ENCODE measurements around the gene NFATC1.
"Not testable (repeated sequence)": the region's sequence is repeated elsewhere in the genome, so short reads cannot be mapped to it uniquely, and the experiment has no call there.

NFATC1 gene

DNA sequence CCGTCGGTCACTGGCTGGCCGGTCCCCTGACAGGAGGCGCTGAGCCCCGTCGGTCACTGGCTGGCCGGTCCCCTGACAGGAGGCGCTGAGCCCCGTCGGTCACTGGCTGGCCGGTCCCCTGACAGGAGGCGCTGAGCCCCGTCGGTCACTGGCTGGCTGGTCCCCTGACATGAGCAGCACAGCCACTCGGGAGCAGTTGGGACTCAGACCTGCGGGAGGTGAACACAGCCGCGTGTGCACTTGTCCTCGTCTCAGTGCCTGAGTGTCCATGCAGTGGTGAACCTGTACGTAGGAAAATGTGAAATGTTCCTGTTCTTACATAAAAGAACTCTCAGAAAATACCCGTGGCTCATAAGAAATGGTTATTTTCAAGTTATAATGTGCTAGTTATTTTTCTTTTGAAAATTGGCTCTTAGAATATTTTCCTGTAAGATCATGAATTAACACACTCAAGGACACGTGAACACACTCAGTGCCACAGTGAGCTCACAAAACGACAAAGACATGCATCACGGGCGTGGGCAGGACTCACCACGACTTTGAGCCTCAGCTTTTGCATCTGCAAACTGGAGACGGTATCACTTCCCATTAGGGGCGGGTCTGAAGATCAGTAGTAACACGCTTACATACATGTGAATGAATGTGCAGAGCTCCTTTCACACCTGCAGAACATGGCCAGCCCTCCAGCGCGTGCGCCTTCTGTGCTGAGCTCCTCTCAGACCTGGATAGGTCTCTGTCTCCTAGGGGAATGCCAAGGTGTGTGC lies 21.1 kb upstream of the NFATC1 start:
- CTCF ChIA-PET: interaction anchor here (0.8 to 13.6 kb wide), 4 partner anchors 21 to 417 kb away, joined by 3 to 164 read pairs (median 70); partner anchors contain the start of gene NFATC1
- Histone ChIP-seq H3K36me3 (ENCODE audit: control insufficient read depth in 4 of 4, insufficient read depth in 4 of 4, low read length in 3 of 4) (peaks cover 0 to 24% (median 15%) of the 10 kb centered on the region in 4 experiments), H3K4me3 (ENCODE audit: control insufficient read depth in 1 of 7, extremely low read depth in 1 of 7, insufficient read depth in 4 of 7, low read depth in 2 of 7, low read length in 6 of 7) (no peak overlapping the region), H3K27ac (ENCODE audit: insufficient read depth in 1 of 2, low read depth in 1 of 2, low read length in 2 of 2, poor library complexity in 1 of 2, severe bottlenecking in 2 of 2) (no peak overlapping the region), H3K9me3 (ENCODE audit: control extremely low read depth in 1 of 5, control insufficient read depth in 4 of 5, insufficient read depth in 2 of 5, low read depth in 1 of 5, low read length in 4 of 5) (no peaks in the 10 kb centered on the region), H3K4me1 (ENCODE audit: control extremely low read depth in 1 of 4, control insufficient read depth in 4 of 4, insufficient read depth in 4 of 4, low read length in 3 of 4) (peaks cover 0 to 13% (median 11%) of the 10 kb centered on the region in 4 experiments), H3K27me3 (replicated peaks in 2 of 5; ENCODE audit: control insufficient read depth in 4 of 5, insufficient read depth in 5 of 5, low read length in 4 of 5) (no peaks in the 10 kb centered on the region)
- no peak for DNase-seq
- POLR2A ChIA-PET: no interaction called here
- 94% methylated on average over 19 of the region's 32 CpGs for WGBS (ENCODE audit: insufficient coverage)

DNA sequence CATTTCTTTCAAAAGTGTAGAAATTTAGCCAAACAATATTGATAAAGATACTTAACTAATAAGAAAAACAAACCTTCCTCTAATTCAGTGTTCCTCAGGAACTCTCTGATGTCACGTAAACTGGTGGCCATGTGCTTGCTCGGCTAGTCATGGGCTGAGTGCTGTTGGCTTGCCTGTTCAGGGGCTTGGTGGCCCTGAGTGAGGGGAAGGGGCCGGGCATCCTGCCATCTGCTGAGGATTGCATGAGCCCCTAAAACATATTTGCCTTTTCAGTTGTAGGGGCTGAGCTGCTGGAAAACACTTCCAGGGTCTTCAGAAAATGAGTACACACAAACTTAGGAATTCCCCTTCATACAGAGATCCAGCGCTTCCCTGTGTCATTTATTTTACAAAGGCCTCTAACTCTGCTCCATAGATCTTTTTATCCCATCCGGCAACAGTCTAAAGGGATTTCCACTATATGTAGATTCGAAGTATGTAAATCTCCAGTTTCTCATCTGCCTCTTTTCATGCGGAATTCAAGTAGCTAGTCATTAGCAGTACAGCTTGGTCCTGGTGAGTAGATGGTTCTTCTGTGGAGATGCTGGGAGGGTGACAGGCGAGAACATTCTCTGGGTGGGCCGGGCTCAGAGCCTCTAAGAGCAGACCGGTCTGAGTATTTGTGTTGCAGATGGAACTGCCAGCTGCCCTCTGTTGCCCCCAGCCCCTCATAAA lies 20.1 kb upstream of the NFATC1 start:
- H3K4me3 ChIP-seq (ENCODE audit: control insufficient read depth in 1 of 7, extremely low read depth in 1 of 7, insufficient read depth in 4 of 7, low read depth in 2 of 7, low read length in 6 of 7): no peak overlapping the region
- DNase-seq: no peak
- ChIA-PET POLR2A (no interaction called here), CTCF (interaction anchor here (0.9 to 13.6 kb wide), 5 partner anchors 15 to 267 kb away, joined by 3 to 164 read pairs (median 75); partner anchors contain the start of gene NFATC1)
- H3K36me3 ChIP-seq (ENCODE audit: control insufficient read depth in 4 of 4, insufficient read depth in 4 of 4, low read length in 3 of 4): peaks cover 0 to 24% (median 15%) of the 10 kb centered on the region in 4 experiments
- no peak overlapping the region for H3K27ac ChIP-seq (ENCODE audit: insufficient read depth in 1 of 2, low read depth in 1 of 2, low read length in 2 of 2, poor library complexity in 1 of 2, severe bottlenecking in 2 of 2)
- H3K27me3 ChIP-seq (replicated peaks in 2 of 5; ENCODE audit: control insufficient read depth in 4 of 5, insufficient read depth in 5 of 5, low read length in 4 of 5): no peaks in the 10 kb centered on the region
- 100% methylated on average over 6 of the region's 10 CpGs for WGBS (ENCODE audit: insufficient coverage)
- H3K9me3 ChIP-seq (ENCODE audit: control extremely low read depth in 1 of 5, control insufficient read depth in 4 of 5, insufficient read depth in 2 of 5, low read depth in 1 of 5, low read length in 4 of 5): no peaks in the 10 kb centered on the region
- peaks cover 0 to 13% (median 11%) of the 10 kb centered on the region in 4 experiments for H3K4me1 ChIP-seq (ENCODE audit: control extremely low read depth in 1 of 4, control insufficient read depth in 4 of 4, insufficient read depth in 4 of 4, low read length in 3 of 4)

DNA sequence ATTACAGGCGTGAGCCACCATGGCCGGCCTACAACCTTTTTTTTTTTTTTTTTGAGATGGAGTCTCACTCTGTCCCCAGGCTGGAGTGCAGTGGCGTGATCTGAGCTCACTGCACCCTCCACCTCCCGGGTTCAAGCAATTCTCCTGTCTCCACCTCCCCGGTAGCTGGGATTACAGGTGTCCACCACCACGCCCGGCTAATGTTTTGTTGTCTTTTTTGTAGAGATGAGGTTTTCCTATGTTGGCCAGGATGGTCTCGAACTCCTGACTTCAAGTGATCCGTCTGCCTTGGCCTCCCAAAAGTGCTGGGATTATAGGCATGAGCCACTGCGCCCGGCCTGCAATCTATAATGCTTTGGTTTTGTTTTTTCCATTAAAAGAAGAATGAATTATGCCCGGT lies 19.1 kb upstream of the NFATC1 start:
- DNase-seq; H3K4me3 ChIP-seq (ENCODE audit: control insufficient read depth in 1 of 7, extremely low read depth in 1 of 7, insufficient read depth in 4 of 7, low read depth in 2 of 7, low read length in 6 of 7); H3K4me1 ChIP-seq (ENCODE audit: control extremely low read depth in 1 of 4, control insufficient read depth in 4 of 4, insufficient read depth in 4 of 4, low read length in 3 of 4); H3K27ac ChIP-seq (ENCODE audit: insufficient read depth in 1 of 2, low read depth in 1 of 2, low read length in 2 of 2, poor library complexity in 1 of 2, severe bottlenecking in 2 of 2); POLR2A ChIA-PET; H3K9me3 ChIP-seq (ENCODE audit: control extremely low read depth in 1 of 5, control insufficient read depth in 4 of 5, insufficient read depth in 2 of 5, low read depth in 1 of 5, low read length in 4 of 5); H3K27me3 ChIP-seq (replicated peaks in 2 of 5; ENCODE audit: control insufficient read depth in 4 of 5, insufficient read depth in 5 of 5, low read length in 4 of 5): not testable (repeated sequence)
- CTCF ChIA-PET: interaction anchor here (0.7 to 13.6 kb wide), 4 partner anchors 14 to 266 kb away, joined by 4 to 164 read pairs (median 106); no protein-coding TSS in a partner anchor
- 98% methylated on average over 8 of the region's 12 CpGs for WGBS (ENCODE audit: insufficient coverage)
- H3K36me3 ChIP-seq (ENCODE audit: control insufficient read depth in 4 of 4, insufficient read depth in 4 of 4, low read length in 3 of 4): peaks cover 0 to 24% (median 15%) of the 10 kb centered on the region in 4 experiments

DNA sequence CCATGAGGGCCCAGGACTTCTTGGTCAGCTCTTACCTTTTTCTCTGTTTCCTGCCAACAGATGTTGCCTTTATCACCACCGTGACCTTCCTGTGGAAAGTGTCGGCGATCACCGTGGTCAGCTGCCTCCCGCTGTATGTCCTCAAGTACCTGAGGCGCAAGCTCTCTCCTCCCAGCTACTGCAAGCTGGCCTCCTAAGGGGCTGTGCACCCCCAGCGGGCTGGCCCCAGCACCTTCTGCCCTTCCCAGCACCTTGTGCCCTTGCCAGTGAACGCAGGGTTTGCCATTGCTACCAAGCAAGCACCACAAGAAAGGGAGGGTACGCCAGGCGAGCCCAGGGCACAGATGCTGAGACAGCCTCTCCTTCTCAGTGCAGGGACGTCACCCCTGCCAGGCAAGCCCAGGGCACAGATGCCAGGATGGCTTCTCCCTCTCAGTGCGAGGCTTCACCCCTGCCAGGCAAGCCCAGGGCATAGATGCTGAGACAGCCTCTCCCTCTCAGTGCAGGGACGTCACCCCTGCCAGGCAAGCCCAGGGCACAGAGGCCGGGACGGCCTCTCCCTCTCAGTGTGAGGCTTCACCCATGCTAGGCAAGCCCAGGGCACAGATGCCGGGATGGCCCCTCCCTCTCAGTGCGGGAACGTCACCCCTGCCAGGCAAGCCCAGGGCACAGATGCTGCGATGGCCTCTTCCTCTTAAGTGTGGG lies 18.4 kb upstream of the NFATC1 start:
- ChIA-PET CTCF (interaction anchor here (0.7 to 13.6 kb wide), 9 partner anchors 9 to 272 kb away, joined by 3 to 164 read pairs (median 6); no protein-coding TSS in a partner anchor), POLR2A (no interaction called here)
- Histone ChIP-seq H3K27ac (ENCODE audit: insufficient read depth in 1 of 2, low read depth in 1 of 2, low read length in 2 of 2, poor library complexity in 1 of 2, severe bottlenecking in 2 of 2) (no peak overlapping the region), H3K9me3 (ENCODE audit: control extremely low read depth in 1 of 5, control insufficient read depth in 4 of 5, insufficient read depth in 2 of 5, low read depth in 1 of 5, low read length in 4 of 5) (no peaks in the 10 kb centered on the region), H3K27me3 (replicated peaks in 2 of 5; ENCODE audit: control insufficient read depth in 4 of 5, insufficient read depth in 5 of 5, low read length in 4 of 5) (no peaks in the 10 kb centered on the region), H3K4me1 (ENCODE audit: control extremely low read depth in 1 of 4, control insufficient read depth in 4 of 4, insufficient read depth in 4 of 4, low read length in 3 of 4) (peaks cover 0 to 7% (median 4%) of the 10 kb centered on the region in 4 experiments), H3K36me3 (ENCODE audit: control insufficient read depth in 4 of 4, insufficient read depth in 4 of 4, low read length in 3 of 4) (peaks cover 0 to 24% (median 15%) of the 10 kb centered on the region in 4 experiments), H3K4me3 (ENCODE audit: control insufficient read depth in 1 of 7, extremely low read depth in 1 of 7, insufficient read depth in 4 of 7, low read depth in 2 of 7, low read length in 6 of 7) (no peak overlapping the region)
- no peak for DNase-seq
- WGBS (ENCODE audit: insufficient coverage): 94% methylated on average over 17 of the region's 19 CpGs

DNA sequence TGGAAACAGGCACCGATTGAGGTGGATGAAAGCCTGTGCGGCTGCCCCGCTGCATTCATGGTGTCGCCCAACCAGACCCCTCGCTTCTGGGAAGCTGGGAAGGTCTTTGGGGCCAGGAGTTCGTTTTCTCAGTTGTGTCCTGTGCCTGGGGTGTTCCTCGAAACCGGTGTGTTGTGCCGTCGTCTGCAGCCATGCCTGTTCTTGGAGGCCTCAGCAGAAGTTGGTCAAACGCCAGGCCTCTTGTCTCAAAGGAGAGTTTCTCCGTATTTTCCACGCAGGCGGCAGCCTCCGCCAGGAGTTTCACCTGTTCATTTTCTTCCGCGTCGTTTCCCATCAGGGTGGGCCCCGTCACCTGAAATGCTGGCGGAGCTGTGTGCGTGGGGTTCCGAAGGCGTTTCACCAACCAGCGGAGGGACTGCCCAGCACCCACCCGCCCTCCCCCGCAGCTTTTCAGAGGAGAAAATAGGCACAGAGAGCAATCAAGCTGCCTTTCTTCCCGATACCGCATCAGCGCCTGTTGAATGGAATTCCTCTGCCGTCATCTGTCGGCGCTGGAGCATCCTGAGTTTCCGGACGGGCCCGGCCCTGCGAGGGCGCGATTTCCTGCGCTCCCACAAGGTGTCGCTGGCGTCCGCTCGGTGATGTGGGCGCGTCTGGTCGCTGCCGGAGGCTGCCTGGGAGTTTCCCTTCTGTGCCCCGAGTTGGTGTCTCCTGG lies 17.0 kb upstream of the NFATC1 start:
- Histone ChIP-seq H3K4me1 (ENCODE audit: control extremely low read depth in 1 of 4, control insufficient read depth in 4 of 4, insufficient read depth in 4 of 4, low read length in 3 of 4) (peaks cover 0 to 7% (median 4%) of the 10 kb centered on the region in 4 experiments), H3K27ac (ENCODE audit: insufficient read depth in 1 of 2, low read depth in 1 of 2, low read length in 2 of 2, poor library complexity in 1 of 2, severe bottlenecking in 2 of 2) (no peak overlapping the region), H3K9me3 (ENCODE audit: control extremely low read depth in 1 of 5, control insufficient read depth in 4 of 5, insufficient read depth in 2 of 5, low read depth in 1 of 5, low read length in 4 of 5) (no peaks in the 10 kb centered on the region), H3K4me3 (ENCODE audit: control insufficient read depth in 1 of 7, extremely low read depth in 1 of 7, insufficient read depth in 4 of 7, low read depth in 2 of 7, low read length in 6 of 7) (peak overlapping the region in 2 of 7 experiments; percentile 4 to 45), H3K36me3 (ENCODE audit: control insufficient read depth in 4 of 4, insufficient read depth in 4 of 4, low read length in 3 of 4) (peaks cover 0 to 24% (median 15%) of the 10 kb centered on the region in 4 experiments), H3K27me3 (replicated peaks in 2 of 5; ENCODE audit: control insufficient read depth in 4 of 5, insufficient read depth in 5 of 5, low read length in 4 of 5) (no peaks in the 10 kb centered on the region)
- WGBS (ENCODE audit: insufficient coverage): 45% methylated on average over 46 of the region's 48 CpGs
- DNase-seq: peak; percentile 61 to 83 (median 78)
- CTCF ChIA-PET: interaction anchor here (0.7 to 13.6 kb wide), 25 partner anchors 10 to 780 kb away, joined by 3 to 164 read pairs (median 4); no protein-coding TSS in a partner anchor
- POLR2A ChIA-PET: no interaction called here

DNA sequence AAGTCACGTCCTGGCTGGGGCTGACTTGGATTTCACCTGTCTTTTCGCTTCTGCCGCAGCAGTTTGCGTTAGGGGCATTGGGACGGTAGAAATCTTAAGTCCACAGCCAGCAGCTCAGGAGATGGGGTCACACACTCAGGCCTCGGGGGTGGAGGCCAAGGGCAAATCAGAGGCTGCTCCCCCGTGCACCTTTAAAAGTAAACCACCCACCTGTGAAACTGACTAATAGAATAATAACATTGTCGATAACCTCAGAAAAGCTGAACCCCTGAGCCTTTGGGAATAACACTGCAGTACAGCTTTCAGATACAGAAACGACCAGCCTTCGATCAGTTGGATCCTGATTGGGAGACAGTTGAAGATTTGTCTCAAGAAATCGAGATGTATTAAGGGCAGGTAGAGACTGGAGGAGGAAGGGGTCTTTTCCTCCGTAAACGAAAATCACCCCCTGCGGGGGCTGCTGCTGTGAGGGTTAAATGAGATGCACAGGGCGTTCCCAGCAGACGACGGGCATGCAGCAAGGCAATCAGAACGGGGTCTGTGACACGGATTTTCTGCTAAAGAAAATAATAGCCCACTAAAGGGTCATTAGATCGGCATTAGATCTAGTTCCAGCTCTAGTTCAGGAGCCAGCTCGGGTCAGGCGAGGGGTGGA lies 16.4 kb upstream of the NFATC1 start:
- WGBS (ENCODE audit: insufficient coverage): 68% methylated on average over 20 of the region's 22 CpGs
- Histone ChIP-seq H3K27me3 (replicated peaks in 2 of 5; ENCODE audit: control insufficient read depth in 4 of 5, insufficient read depth in 5 of 5, low read length in 4 of 5) (no peaks in the 10 kb centered on the region), H3K27ac (ENCODE audit: insufficient read depth in 1 of 2, low read depth in 1 of 2, low read length in 2 of 2, poor library complexity in 1 of 2, severe bottlenecking in 2 of 2) (no peak overlapping the region), H3K4me1 (ENCODE audit: control extremely low read depth in 1 of 4, control insufficient read depth in 4 of 4, insufficient read depth in 4 of 4, low read length in 3 of 4) (peaks cover 0 to 7% (median 4%) of the 10 kb centered on the region in 4 experiments), H3K4me3 (ENCODE audit: control insufficient read depth in 1 of 7, extremely low read depth in 1 of 7, insufficient read depth in 4 of 7, low read depth in 2 of 7, low read length in 6 of 7) (peak overlapping the region in 1 of 7 experiments; percentile 45), H3K36me3 (ENCODE audit: control insufficient read depth in 4 of 4, insufficient read depth in 4 of 4, low read length in 3 of 4) (peaks cover 0 to 21% (median 15%) of the 10 kb centered on the region in 4 experiments), H3K9me3 (ENCODE audit: control extremely low read depth in 1 of 5, control insufficient read depth in 4 of 5, insufficient read depth in 2 of 5, low read depth in 1 of 5, low read length in 4 of 5) (no peaks in the 10 kb centered on the region)
- CTCF ChIA-PET: interaction anchor here (0.7 to 13.6 kb wide), 26 partner anchors 8 to 780 kb away, joined by 3 to 164 read pairs (median 4); no protein-coding TSS in a partner anchor
- POLR2A ChIA-PET: no interaction called here
- DNase-seq: no peak
